Measurements from ENCODE around the gene KRT76. TPM values are rescaled to one million over a fixed set of nuclear protein-coding genes. Genes with fewer than 3 reads are reported as not detected.

Gene KRT76
- total RNA-seq = not detected in 3 replicates
- long read RNA-seq = 0 reads

GRCh38 chr12:52776913-52777395, at the start of gene KRT76:
TSS of gene KRT76 (minus strand) at chr12:52777345. CDS start at chr12:52777291, 54 bp downstream.
- peaks cover 73% of the 10 kb centered on the region for H3K27me3 Mint-ChIP-seq (ENCODE audit: low read depth)
- H3K4me3 Mint-ChIP-seq (ENCODE audit: unreplicated experiment) = no peak within 1 kb of the TSS
- H3K27ac Mint-ChIP-seq (ENCODE audit: unreplicated experiment) = no peak within 1 kb of the TSS
- no peaks in the 10 kb centered on the region for H3K36me3 Mint-ChIP-seq (ENCODE audit: low read depth)
- no peaks in the 10 kb centered on the region for H3K9me3 Mint-ChIP-seq (ENCODE audit: low read depth)
- H3K4me1 Mint-ChIP-seq (ENCODE audit: low read depth) = no peaks in the 10 kb centered on the region
- DNase-seq (ENCODE audit: low spot score) = no peak
- TF ChIP-seq, protein P1, sequence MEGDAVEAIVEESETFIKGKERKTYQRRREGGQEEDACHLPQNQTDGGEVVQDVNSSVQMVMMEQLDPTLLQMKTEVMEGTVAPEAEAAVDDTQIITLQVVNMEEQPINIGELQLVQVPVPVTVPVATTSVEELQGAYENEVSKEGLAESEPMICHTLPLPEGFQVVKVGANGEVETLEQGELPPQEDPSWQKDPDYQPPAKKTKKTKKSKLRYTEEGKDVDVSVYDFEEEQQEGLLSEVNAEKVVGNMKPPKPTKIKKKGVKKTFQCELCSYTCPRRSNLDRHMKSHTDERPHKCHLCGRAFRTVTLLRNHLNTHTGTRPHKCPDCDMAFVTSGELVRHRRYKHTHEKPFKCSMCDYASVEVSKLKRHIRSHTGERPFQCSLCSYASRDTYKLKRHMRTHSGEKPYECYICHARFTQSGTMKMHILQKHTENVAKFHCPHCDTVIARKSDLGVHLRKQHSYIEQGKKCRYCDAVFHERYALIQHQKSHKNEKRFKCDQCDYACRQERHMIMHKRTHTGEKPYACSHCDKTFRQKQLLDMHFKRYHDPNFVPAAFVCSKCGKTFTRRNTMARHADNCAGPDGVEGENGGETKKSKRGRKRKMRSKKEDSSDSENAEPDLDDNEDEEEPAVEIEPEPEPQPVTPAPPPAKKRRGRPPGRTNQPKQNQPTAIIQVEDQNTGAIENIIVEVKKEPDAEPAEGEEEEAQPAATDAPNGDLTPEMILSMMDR (IDR thresholded peaks at IDR 0.05) = no peak

DNA sequence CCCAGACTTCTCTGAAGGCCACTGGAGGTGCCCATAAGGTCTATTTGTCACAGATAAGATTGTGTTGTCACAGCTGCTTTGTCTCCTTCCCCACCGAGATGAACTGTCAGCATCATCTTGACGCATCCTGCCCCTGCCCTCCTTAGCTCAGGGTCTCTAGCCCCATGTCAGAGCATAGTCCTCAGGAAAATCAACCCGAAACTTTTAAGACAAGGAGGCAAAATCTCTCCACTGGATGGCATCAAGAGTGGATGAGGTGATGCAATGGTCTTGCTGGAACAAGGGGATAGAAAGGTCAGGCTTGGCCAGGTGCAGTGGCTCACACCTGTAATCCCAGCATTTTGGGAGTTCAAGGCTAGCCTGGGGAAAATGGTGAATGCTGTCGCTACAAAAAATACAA, 48.8 kb upstream of the KRT76 start:
- peak overlapping the region; percentile 25 for H3K27ac Mint-ChIP-seq (ENCODE audit: unreplicated experiment)
- H3K9me3 Mint-ChIP-seq (ENCODE audit: low read depth) = no peaks in the 10 kb centered on the region

GRCh38 chr12:52824741-52825410, 47.7 kb upstream of the KRT76 start:
- Mint-ChIP-seq H3K4me1 (ENCODE audit: low read depth) (peaks cover 28% of the 10 kb centered on the region), H3K27me3 (ENCODE audit: low read depth) (no peaks in the 10 kb centered on the region), H3K36me3 (ENCODE audit: low read depth) (no peaks in the 10 kb centered on the region), H3K27ac (ENCODE audit: unreplicated experiment) (no peak overlapping the region), H3K4me3 (ENCODE audit: unreplicated experiment) (no peak overlapping the region), H3K9me3 (ENCODE audit: low read depth) (no peaks in the 10 kb centered on the region)
- TF ChIP-seq, protein P1 (IDR thresholded peaks at IDR 0.05) = no peak
- DNase-seq (ENCODE audit: low spot score) = no peak

More for the DNA sequence above, 48.8 kb upstream of the KRT76 start:
- H3K4me1 Mint-ChIP-seq (ENCODE audit: low read depth) = peaks cover 28% of the 10 kb centered on the region
- H3K4me3 Mint-ChIP-seq (ENCODE audit: unreplicated experiment) = no peak overlapping the region
- DNase-seq (ENCODE audit: low spot score) = no peak
- no peaks in the 10 kb centered on the region for H3K27me3 Mint-ChIP-seq (ENCODE audit: low read depth)
- no peaks in the 10 kb centered on the region for H3K36me3 Mint-ChIP-seq (ENCODE audit: low read depth)
- TF ChIP-seq, protein P1 (IDR thresholded peaks at IDR 0.05) = no peak

DNA sequence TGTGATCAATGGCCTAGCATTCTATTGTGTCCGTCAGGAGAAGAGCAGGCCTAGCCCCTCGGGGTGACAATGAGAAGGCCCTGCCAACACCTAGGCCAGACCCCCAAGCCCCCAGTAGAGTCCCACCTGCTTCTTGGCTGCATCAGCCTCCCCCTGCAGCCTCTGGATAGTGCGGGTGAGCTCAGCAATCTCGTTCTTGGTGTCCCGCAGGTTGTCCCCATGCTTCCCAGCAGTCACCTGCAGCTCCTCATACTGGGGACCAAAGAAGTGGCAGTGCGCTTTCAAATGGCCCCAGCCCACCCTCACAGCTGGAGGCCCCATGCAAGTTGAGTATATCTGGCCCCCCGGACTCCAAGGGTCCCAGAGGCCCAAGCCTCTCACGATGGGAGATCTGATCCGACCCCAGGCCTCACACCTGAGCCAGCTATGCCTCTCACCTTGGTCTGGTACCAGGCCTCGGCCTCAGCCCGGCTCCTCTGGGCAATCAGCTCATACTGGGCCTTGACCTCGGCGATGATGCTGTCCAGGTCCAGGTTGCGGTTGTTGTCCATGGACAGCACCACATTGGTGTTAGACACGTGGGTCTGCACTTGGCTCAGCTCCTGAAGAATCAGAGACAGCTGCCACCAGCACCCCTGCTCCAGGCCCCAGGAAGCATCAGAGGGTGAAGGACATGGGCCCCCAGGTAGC, 46.8 kb upstream of the KRT76 start:
- Mint-ChIP-seq H3K4me1 (ENCODE audit: low read depth) (peaks cover 28% of the 10 kb centered on the region), H3K27ac (ENCODE audit: unreplicated experiment) (no peak overlapping the region), H3K36me3 (ENCODE audit: low read depth) (no peaks in the 10 kb centered on the region), H3K27me3 (ENCODE audit: low read depth) (no peaks in the 10 kb centered on the region), H3K9me3 (ENCODE audit: low read depth) (no peaks in the 10 kb centered on the region), H3K4me3 (ENCODE audit: unreplicated experiment) (no peak overlapping the region)
- TF ChIP-seq, protein P1 (IDR thresholded peaks at IDR 0.05) = no peak
- no peak for DNase-seq (ENCODE audit: low spot score)

DNA sequence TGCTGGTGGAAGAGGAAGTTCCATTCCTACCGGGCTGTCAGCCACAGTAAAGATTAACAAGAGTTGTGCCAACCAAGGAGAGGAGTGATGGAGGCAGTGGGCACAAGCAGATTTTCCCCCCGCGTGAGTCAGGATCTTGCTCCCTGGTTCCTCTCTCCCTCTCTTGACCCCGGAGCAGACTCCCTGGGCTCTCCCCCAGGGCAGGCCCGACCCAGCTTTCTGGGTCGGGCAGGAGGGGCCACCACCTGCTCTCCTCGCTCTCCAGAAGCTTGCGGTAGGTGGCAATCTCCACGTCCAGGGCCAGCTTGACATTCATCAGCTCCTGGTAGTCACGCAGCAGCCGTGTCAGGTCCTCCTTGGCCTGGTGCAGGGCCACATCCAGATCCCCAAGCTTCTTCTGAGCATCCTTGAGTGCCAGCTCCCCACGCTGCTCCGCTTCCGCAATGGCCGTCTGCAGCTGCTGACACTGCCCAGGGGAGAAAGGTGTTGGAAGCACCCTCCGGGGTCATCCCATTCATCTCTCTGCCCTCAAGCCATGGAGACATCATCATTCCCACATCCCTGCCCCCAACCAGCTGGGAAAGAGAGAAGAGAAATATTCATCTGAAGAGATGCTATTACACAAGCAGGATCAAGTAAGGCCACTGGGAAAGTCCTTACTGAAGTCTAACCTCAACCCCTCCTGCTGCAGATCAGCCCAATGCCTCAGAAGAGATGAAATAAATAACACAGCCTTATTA, 45.8 kb upstream of the KRT76 start:
- Mint-ChIP-seq H3K27ac (ENCODE audit: unreplicated experiment) (peak overlapping the region; percentile 45), H3K9me3 (ENCODE audit: low read depth) (no peaks in the 10 kb centered on the region), H3K4me3 (ENCODE audit: unreplicated experiment) (no peak overlapping the region), H3K27me3 (ENCODE audit: low read depth) (peaks cover 6% of the 10 kb centered on the region), H3K4me1 (ENCODE audit: low read depth) (peaks cover 25% of the 10 kb centered on the region), H3K36me3 (ENCODE audit: low read depth) (no peaks in the 10 kb centered on the region)
- no peak for DNase-seq (ENCODE audit: low spot score)
- TF ChIP-seq, protein P1 (IDR thresholded peaks at IDR 0.05) = no peak
